CD4-positive, CD25-positive, alpha-beta regulatory T cell (primary cell): ENCODE data around the gene TFAP2D. TPM values are rescaled to one million over a fixed set of nuclear protein-coding genes. Genes with fewer than 3 reads are reported as not detected.

ENCODE experiments used
- ATAC-seq, 2 donors: fragments of 150-1000 bp; cut with Tn5 transposase; one replicate each; pipeline ENCODE4 v1.10.0; 2021; ENCODE audit warnings: low read depth in 2 of 2, moderate number of reproducible peaks in 2 of 2, moderate library complexity in 1 of 2
- DNase-seq, 3 donors: peaks; one replicate each; pipeline versions ENCODE4 v3.0.0 to v3.0.0-alpha.2; 2012 to 2022; ENCODE audit warnings: mixed read lengths in 1 of 3
- H3K27ac ChIP-seq: one replicate; pipeline ENCODE4 v1.7.0; 2013; ENCODE audit warnings: mild to moderate bottlenecking, low read length; ENCODE audit not compliant: insufficient read depth, poor library complexity, severe bottlenecking
- H3K27me3 ChIP-seq: one replicate; pipeline ENCODE4 v1.7.0; 2013; ENCODE audit warnings: low read length; ENCODE audit not compliant: control insufficient read depth, insufficient read depth
- H3K36me3 ChIP-seq: one replicate; pipeline ENCODE4 v1.7.0; 2013; ENCODE audit warnings: mild to moderate bottlenecking, low read length, moderate library complexity; ENCODE audit not compliant: control insufficient read depth, insufficient read depth
- H3K4me1 ChIP-seq: 2 replicates; pipeline ENCODE4 v1.7.0; 2013; ENCODE audit warnings: mild to moderate bottlenecking, low read length; ENCODE audit not compliant: insufficient read depth, control insufficient read depth, poor library complexity, severe bottlenecking
- H3K4me3 ChIP-seq: one replicate; pipeline ENCODE4 v1.7.0; 2013; ENCODE audit warnings: low read depth, mild to moderate bottlenecking, low read length, moderate library complexity
- H3K9me3 ChIP-seq, 2 experiments: 1 replicate in 1 of 2; 2 replicates in 1 of 2; pipeline ENCODE4 v1.7.0; 2013; ENCODE audit warnings: low read length in 2 of 2, mild to moderate bottlenecking in 1 of 2, moderate library complexity in 1 of 2; ENCODE audit not compliant: control insufficient read depth in 2 of 2
- H3K27ac Mint-ChIP-seq, 3 donors: one replicate each; pipeline ENCODE4 v1.8.0; 2020 to 2022; ENCODE audit warnings: mild to moderate bottlenecking in 3 of 3, mixed read lengths in 3 of 3, moderate library complexity in 2 of 3
- H3K27me3 Mint-ChIP-seq: one replicate; pipeline ENCODE4 v1.8.0; 2022; ENCODE audit warnings: mild to moderate bottlenecking, mixed read lengths
- H3K36me3 Mint-ChIP-seq: one replicate; pipeline ENCODE4 v1.8.0; 2020; ENCODE audit warnings: mixed read lengths
- H3K4me1 Mint-ChIP-seq, 4 donors: one replicate each; pipeline ENCODE4 v1.8.0; 2020 to 2022; ENCODE audit warnings: mixed read lengths in 4 of 4, mild to moderate bottlenecking in 1 of 4
- H3K4me3 Mint-ChIP-seq, 4 donors: one replicate each; pipeline ENCODE4 v1.8.0; 2020 to 2022; ENCODE audit warnings: mild to moderate bottlenecking in 4 of 4, mixed read lengths in 4 of 4, moderate library complexity in 3 of 4
- H3K9me3 Mint-ChIP-seq, 7 donors: one replicate each; pipeline ENCODE4 v1.8.0; 2020 to 2022; ENCODE audit warnings: mixed read lengths in 7 of 7, mild to moderate bottlenecking in 3 of 7, moderate library complexity in 2 of 7
- polyA plus RNA-seq, 4 donors: library from polyadenylated mRNA; unstranded; fragments of 300-500 nt; fragmentation: Illumina TruSeq; gene quantifications; one replicate each; pipeline ENCODE4 v1.2.3, GENCODE V29; 2021
- total RNA-seq: library from RNA; stranded (reverse); gene quantifications from one replicate; pipeline ENCODE4 v1.2.3, GENCODE V29; 2022

Gene TFAP2D
- total and polyA plus RNA-seq, 5 donors from 2014 or later, result not detected

DNA sequence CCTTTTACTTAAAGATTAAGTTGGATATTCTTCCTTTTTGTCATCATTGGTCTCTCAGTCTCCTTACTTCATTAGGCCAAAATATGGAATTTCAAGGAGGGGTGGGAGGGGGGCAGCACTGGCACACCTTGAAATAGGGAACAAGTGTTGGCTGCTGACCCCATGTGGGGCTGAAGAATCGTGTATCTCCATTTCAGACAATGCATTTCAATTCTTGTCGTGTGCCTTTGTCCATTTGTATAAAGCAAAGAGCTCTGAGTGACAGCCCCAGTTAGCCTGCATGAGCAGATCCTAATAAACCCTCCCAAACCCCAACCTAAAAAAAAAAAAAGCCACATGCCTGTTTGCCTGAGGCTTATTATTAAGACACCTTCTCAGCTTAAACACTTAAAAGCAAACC is 1.0 kb upstream of the TFAP2D start:
- Histone ChIP-seq H3K4me3 (no peak overlapping the region), H3K4me1 (no peaks in the 10 kb centered on the region), H3K36me3 (no peaks in the 10 kb centered on the region), H3K9me3 (peaks cover 0 to 4% of the 10 kb centered on the region in 2 experiments), H3K27me3 (peaks cover 12% of the 10 kb centered on the region), H3K27ac (no peak overlapping the region)
- peaks cover 80% of the 10 kb centered on the region for H3K27me3 Mint-ChIP-seq
- peaks cover 0 to 20% (median 3%) of the 10 kb centered on the region in 7 donors for H3K9me3 Mint-ChIP-seq
- no peak for DNase-seq
- H3K36me3 Mint-ChIP-seq, result no peaks in the 10 kb centered on the region
- no peak overlapping the region for H3K27ac Mint-ChIP-seq
- H3K4me3 Mint-ChIP-seq, result no peak overlapping the region
- ATAC-seq, result no peak
- H3K4me1 Mint-ChIP-seq, result no peaks in the 10 kb centered on the region

DNA sequence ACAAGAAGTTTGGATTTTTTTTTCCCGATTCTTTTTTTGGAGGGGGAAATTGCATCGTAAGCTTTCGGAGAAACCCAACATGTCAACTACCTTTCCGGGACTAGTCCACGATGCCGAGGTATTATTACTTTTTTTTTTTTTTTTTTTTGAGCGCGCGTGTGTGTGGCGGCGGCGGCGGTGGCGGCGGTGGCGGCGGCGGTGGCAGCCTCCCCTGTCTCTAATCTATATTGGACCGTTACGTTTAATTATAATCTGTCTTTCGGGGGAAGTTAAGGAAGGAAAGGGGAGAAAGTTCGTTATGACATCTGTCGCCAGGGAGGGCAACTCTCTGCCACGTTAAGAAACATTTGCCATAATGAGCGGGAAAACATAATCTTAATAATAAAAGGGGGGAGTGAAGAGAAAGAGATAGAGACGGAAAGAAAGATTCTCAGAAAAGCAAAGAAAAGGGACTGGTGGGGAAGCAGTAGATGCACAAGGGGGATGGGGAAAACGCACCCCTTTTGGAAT is 706 bp downstream of the TFAP2D start:
- peaks cover 77% of the 10 kb centered on the region for H3K27me3 Mint-ChIP-seq
- H3K27me3 ChIP-seq, result peaks cover 11% of the 10 kb centered on the region

DNA sequence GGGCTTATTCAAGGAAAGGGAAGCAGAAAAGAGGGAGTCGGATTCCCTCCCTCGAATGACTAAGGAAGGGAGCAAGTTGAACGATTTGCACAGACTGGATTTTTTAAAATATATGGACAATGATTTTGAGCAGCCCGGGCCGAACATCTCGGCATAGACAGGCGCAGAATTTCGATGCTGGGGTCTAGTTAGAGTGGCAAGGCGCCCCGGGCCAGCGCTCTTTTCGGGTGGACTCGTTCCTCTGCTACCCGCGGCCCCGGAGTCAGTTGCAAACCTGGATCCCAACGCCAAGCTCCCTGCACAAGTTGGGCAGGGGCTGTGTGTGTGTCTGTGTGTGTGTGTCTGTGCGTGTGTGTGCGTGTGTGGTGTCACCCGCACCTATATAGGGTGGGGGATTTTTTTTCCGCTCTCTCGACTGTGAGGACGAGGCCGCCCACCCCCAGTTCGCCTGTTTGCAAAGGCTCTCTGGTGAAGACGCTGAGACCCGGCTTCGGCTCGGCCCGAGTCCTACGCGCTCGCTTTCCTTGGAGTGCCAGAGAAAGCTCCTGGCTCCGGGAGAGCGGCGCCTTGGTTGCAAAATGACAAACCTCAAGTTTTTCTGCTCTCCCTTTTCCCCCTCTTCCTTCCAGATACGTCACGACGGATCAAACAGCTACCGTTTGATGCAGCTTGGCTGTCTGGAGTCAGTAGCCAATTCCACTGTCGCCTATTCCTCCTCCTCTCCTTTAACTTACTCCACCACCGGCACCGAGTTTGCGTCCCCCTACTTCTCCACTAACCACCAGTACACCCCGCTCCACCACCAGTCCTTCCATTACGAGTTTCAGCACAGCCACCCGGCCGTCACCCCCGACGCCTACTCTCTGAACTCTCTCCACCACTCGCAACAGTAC is 1.4 kb downstream of the TFAP2D start:
- Mint-ChIP-seq H3K27me3 (peaks cover 75% of the 10 kb centered on the region), H3K4me1 (no peaks in the 10 kb centered on the region), H3K4me3 (no peak overlapping the region), H3K9me3 (peaks cover 0 to 17% (median 3%) of the 10 kb centered on the region in 7 donors), H3K27ac (no peak overlapping the region), H3K36me3 (no peaks in the 10 kb centered on the region)
- no peak overlapping the region for H3K27ac ChIP-seq
- DNase-seq, result no peak
- H3K27me3 ChIP-seq, result peaks cover 8% of the 10 kb centered on the region
- no peak overlapping the region for H3K4me3 ChIP-seq
- peaks cover 0 to 4% of the 10 kb centered on the region in 2 experiments for H3K9me3 ChIP-seq
- ATAC-seq, result no peak
- no peaks in the 10 kb centered on the region for H3K36me3 ChIP-seq
- H3K4me1 ChIP-seq, result no peaks in the 10 kb centered on the region

More for the DNA sequence above, 706 bp downstream of the TFAP2D start:
- Histone ChIP-seq H3K9me3 (peaks cover 0 to 4% of the 10 kb centered on the region in 2 experiments), H3K27ac (no peak overlapping the region), H3K36me3 (no peaks in the 10 kb centered on the region), H3K4me3 (no peak overlapping the region), H3K4me1 (no peaks in the 10 kb centered on the region)
- Mint-ChIP-seq H3K4me3 (no peak overlapping the region), H3K27ac (no peak overlapping the region), H3K4me1 (no peaks in the 10 kb centered on the region), H3K36me3 (no peaks in the 10 kb centered on the region), H3K9me3 (peaks cover 0 to 16% (median under 1%) of the 10 kb centered on the region in 7 donors)
- DNase-seq (no peak), ATAC-seq (no peak)

DNA sequence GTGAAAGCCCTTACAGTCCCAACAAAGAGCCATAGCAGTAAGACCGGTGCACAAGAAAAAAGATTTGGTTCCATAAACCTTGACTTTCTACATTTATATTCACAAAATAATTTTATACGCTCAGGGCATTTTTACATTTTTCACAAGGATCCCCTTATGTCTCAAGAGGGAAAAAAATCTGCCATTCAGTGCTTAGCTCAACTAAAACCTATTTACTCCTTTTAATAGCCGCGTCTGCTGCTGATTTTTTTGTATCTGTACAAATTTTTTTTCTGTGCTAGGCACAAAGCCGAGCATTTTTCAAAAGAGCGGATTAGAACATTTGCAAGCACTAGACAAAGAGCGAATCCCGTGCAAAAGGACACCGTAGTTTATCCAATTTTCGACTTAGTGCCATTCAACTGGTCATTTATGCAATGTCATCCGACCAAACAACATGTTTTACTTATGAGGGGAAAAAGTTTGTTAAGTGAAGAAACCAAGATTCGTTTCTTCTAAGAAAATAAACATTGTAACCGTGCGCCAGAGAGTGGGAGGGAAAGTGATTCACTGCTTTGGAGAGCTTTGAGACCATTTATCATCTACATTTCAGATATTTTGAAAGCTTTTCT is 3.7 kb downstream of the TFAP2D start:
- Mint-ChIP-seq H3K4me3 (no peak overlapping the region), H3K27me3 (peaks cover 65% of the 10 kb centered on the region), H3K27ac (no peak overlapping the region), H3K4me1 (no peaks in the 10 kb centered on the region), H3K36me3 (no peaks in the 10 kb centered on the region), H3K9me3 (peaks cover 0 to 22% (median 7%) of the 10 kb centered on the region in 7 donors)
- H3K4me3 ChIP-seq, result no peak overlapping the region
- no peaks in the 10 kb centered on the region for H3K4me1 ChIP-seq
- H3K27me3 ChIP-seq, result peaks cover 17% of the 10 kb centered on the region
- DNase-seq (no peak), ATAC-seq (no peak)
- peaks cover 0 to 8% of the 10 kb centered on the region in 2 experiments for H3K9me3 ChIP-seq
- no peak overlapping the region for H3K27ac ChIP-seq
- no peaks in the 10 kb centered on the region for H3K36me3 ChIP-seq

DNA sequence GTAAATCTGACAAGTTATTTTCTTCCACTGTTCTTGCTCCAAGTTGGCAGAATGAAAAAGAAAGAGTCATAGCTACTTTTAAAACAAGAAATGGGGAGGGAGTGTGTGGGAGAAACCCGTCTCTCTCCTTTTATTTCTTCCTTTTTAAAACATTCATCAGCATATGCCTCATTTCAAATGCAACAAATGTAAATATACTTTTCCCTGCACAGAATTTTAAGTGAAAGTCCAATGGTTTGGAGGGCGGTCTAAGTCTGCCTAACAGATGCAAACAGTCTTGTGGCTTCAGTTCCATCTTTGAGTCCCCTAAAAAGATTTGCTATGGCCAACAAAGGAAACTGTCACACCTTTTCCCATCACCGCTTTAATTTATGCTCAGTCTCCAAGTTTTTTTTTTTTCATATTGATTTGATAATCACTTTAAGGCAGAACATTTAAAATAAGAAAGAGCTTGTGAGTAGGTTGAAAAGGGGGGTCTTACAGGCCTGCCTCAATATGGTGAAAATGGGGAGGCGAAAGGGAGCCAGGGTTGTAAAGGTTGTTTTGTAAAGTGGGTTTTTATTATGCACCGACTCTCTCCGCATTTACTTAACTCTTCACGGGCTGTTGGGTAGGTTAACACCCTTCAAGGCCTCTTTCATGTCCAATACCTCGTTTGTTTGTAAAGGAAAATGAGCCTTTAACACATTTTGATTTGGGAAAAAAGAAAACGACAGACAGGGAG is 4.6 kb downstream of the TFAP2D start:
- DNase-seq (no peak), ATAC-seq (no peak)
- H3K4me1 Mint-ChIP-seq, result no peaks in the 10 kb centered on the region
- no peaks in the 10 kb centered on the region for H3K36me3 Mint-ChIP-seq
- H3K36me3 ChIP-seq, result no peaks in the 10 kb centered on the region
- H3K27ac ChIP-seq, result no peak overlapping the region
- H3K27me3 Mint-ChIP-seq, result peaks cover 56% of the 10 kb centered on the region
- no peaks in the 10 kb centered on the region for H3K4me1 ChIP-seq
- peaks cover 0 to 23% (median 7%) of the 10 kb centered on the region in 7 donors for H3K9me3 Mint-ChIP-seq
- no peak overlapping the region for H3K27ac Mint-ChIP-seq
- no peak overlapping the region for H3K4me3 ChIP-seq
- H3K27me3 ChIP-seq, result peaks cover 18% of the 10 kb centered on the region
- H3K9me3 ChIP-seq, result peaks cover 0 to 8% of the 10 kb centered on the region in 2 experiments
- H3K4me3 Mint-ChIP-seq, result no peak overlapping the region

DNA sequence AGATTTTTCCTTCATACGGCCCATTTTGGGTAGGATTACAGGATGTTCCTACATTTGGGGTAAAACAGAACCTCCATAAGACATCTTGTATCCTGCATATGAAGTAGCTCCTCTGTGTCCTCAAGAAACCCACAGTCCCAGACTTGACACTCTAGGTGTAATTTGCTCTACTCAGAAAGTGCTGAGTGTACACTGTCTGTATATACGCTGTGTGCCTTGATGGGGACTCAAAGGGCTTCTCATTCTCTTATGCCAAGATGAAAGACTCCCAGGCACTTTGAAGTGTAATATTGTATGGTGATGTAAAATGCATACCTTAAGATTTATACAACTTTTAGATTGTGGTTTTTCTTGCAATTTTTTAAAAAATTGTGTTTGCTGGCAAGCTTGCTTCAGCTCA is 5.2 kb downstream of the TFAP2D start:
- no peak overlapping the region for H3K27ac ChIP-seq
- no peak overlapping the region for H3K4me3 Mint-ChIP-seq
- no peaks in the 10 kb centered on the region for H3K4me1 ChIP-seq
- peaks cover 0 to 8% of the 10 kb centered on the region in 2 experiments for H3K9me3 ChIP-seq
- H3K27me3 Mint-ChIP-seq, result peaks cover 57% of the 10 kb centered on the region
- no peak for DNase-seq
- no peaks in the 10 kb centered on the region for H3K4me1 Mint-ChIP-seq
- peaks cover 0 to 27% (median 7%) of the 10 kb centered on the region in 7 donors for H3K9me3 Mint-ChIP-seq
- H3K4me3 ChIP-seq, result no peak overlapping the region
- no peak overlapping the region for H3K27ac Mint-ChIP-seq
- no peaks in the 10 kb centered on the region for H3K36me3 ChIP-seq
- peaks cover 19% of the 10 kb centered on the region for H3K27me3 ChIP-seq
- H3K36me3 Mint-ChIP-seq, result no peaks in the 10 kb centered on the region
- no peak for ATAC-seq

DNA sequence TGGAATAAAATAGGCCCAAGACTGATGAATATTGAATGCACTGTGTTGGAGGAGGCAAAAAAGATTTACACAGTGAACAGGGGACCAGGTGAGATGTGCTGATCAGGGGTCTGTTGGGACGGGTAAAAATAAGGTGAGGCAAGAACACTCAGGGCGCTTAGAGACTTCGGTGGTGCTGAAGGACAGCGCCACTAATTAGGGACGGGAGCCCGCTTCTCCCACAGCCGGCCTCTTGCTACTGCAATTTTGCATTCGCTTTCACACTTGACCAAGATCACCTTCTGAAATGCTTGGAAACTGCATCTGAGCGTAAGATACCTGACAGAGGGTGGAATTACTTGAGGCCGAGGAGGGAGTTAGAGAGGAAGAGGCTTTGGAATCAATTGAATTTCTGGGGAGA is 7.3 kb downstream of the TFAP2D start:
- Mint-ChIP-seq H3K9me3 (peaks cover 0 to 30% (median 7%) of the 10 kb centered on the region in 7 donors), H3K4me3 (no peak overlapping the region), H3K4me1 (peaks cover 0 to 3% (median 0%) of the 10 kb centered on the region in 4 donors), H3K36me3 (no peaks in the 10 kb centered on the region), H3K27ac (no peak overlapping the region), H3K27me3 (peaks cover 57% of the 10 kb centered on the region)
- peaks cover 17% of the 10 kb centered on the region for H3K27me3 ChIP-seq
- no peaks in the 10 kb centered on the region for H3K36me3 ChIP-seq
- H3K27ac ChIP-seq, result no peak overlapping the region
- no peaks in the 10 kb centered on the region for H3K4me1 ChIP-seq
- DNase-seq (no peak), ATAC-seq (no peak)
- H3K4me3 ChIP-seq, result no peak overlapping the region
- H3K9me3 ChIP-seq, result peaks cover 0 to 3% of the 10 kb centered on the region in 2 experiments
